Measurements from ENCODE around the gene CDK12.
A peak's percentile ranks its signal among the peaks of the same experiment; 100 is the strongest.
"Not testable (repeated sequence)": the region's sequence is repeated elsewhere in the genome, so short reads cannot be mapped to it uniquely, and the experiment has no call there.

The CDK12 gene

GRCh38 chr17:39473310-39473709 is 12.0 kb downstream of the CDK12 start:
- no peak for DNase-seq (ENCODE audit: low read depth in 1 of 2, low spot score in 1 of 2)
- in situ Hi-C loops (cut with HindIII; ENCODE audit: low pct_unique_long_range_greater_than_20kb, low sequenced_read_pairs): no loop called here
- no peak for TF ChIP-seq JUND (IDR thresholded peaks at IDR 0.05; ENCODE audit: low read depth)

GRCh38 chr17:39479631-39480030 is 18.3 kb downstream of the CDK12 start:
- DNase-seq (ENCODE audit: low read depth in 1 of 2, low spot score in 1 of 2); in situ Hi-C loops (cut with HindIII; ENCODE audit: low pct_unique_long_range_greater_than_20kb, low sequenced_read_pairs): not testable (repeated sequence)

GRCh38 chr17:39483506-39483905 is 22.2 kb downstream of the CDK12 start:
- in situ Hi-C loops (cut with HindIII; ENCODE audit: low pct_unique_long_range_greater_than_20kb, low sequenced_read_pairs): no loop called here
- no peak for TF ChIP-seq JUND (IDR thresholded peaks at IDR 0.05; ENCODE audit: low read depth)
- DNase-seq (ENCODE audit: low read depth in 1 of 2, low spot score in 1 of 2): no peak

- no peak for TF ChIP-seq JUND (IDR thresholded peaks at IDR 0.05; ENCODE audit: low read depth)
- no peak for DNase-seq (ENCODE audit: low read depth in 1 of 2, low spot score in 1 of 2)
- in situ Hi-C loops (cut with HindIII; ENCODE audit: low pct_unique_long_range_greater_than_20kb, low sequenced_read_pairs): no loop called here
These were observed 22.9 kb downstream of the CDK12 start for GRCh38 chr17:39484178-39484577.

- TF ChIP-seq JUND (IDR thresholded peaks at IDR 0.05; ENCODE audit: low read depth): no peak
- peak in 1 of 2 experiments; percentile 74 for DNase-seq (ENCODE audit: low read depth in 1 of 2, low spot score in 1 of 2)
These were observed 24.3 kb downstream of the CDK12 start for GRCh38 chr17:39485555-39485954.

DNA sequence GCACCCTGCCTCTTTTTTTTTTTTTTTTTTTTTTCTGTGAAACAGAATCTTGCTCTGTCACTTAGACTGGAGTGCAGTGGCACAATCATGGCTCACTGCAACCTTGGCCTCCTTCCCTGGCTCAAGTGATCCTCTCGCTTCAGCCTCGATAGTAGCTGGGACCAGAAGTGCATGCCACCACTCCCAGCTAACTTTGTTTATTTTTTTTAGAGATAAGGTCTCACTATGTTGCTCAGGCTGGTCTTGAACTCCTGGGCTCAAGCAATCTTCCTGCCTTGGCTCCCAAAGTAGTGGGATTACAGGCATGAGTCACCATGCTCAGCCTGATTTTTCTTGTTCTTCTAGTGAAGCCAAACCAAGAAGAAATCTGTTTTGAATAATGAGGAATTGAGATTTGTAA is 25.0 kb downstream of the CDK12 start:
- in situ Hi-C loops (cut with HindIII; ENCODE audit: low pct_unique_long_range_greater_than_20kb, low sequenced_read_pairs): no loop called here
- DNase-seq (ENCODE audit: low read depth in 1 of 2, low spot score in 1 of 2): no peak
- TF ChIP-seq JUND (IDR thresholded peaks at IDR 0.05; ENCODE audit: low read depth): no peak

More at GRCh38 chr17:39485555-39485954, 24.3 kb downstream of the CDK12 start:
- in situ Hi-C loops (cut with HindIII; ENCODE audit: low pct_unique_long_range_greater_than_20kb, low sequenced_read_pairs): no loop called here

GRCh38 chr17:39487490-39487889 is 26.2 kb downstream of the CDK12 start:
- DNase-seq (ENCODE audit: low read depth in 1 of 2, low spot score in 1 of 2); in situ Hi-C loops (cut with HindIII; ENCODE audit: low pct_unique_long_range_greater_than_20kb, low sequenced_read_pairs): not testable (repeated sequence)

GRCh38 chr17:39487946-39488345 is 26.7 kb downstream of the CDK12 start:
- no peak for TF ChIP-seq JUND (IDR thresholded peaks at IDR 0.05; ENCODE audit: low read depth)
- in situ Hi-C loops (cut with HindIII; ENCODE audit: low pct_unique_long_range_greater_than_20kb, low sequenced_read_pairs): no loop called here
- no peak for DNase-seq (ENCODE audit: low read depth in 1 of 2, low spot score in 1 of 2)

GRCh38 chr17:39496921-39497320 is 35.6 kb downstream of the CDK12 start:
- DNase-seq (ENCODE audit: low read depth in 1 of 2, low spot score in 1 of 2); in situ Hi-C loops (cut with HindIII; ENCODE audit: low pct_unique_long_range_greater_than_20kb, low sequenced_read_pairs): not testable (repeated sequence)

GRCh38 chr17:39507511-39507910 is 46.2 kb downstream of the CDK12 start:
- TF ChIP-seq JUND (IDR thresholded peaks at IDR 0.05; ENCODE audit: low read depth): no peak
- DNase-seq (ENCODE audit: low read depth in 1 of 2, low spot score in 1 of 2): no peak
- in situ Hi-C loops (cut with HindIII; ENCODE audit: low pct_unique_long_range_greater_than_20kb, low sequenced_read_pairs): no loop called here

- DNase-seq (ENCODE audit: low read depth in 1 of 2, low spot score in 1 of 2): no peak
- TF ChIP-seq JUND (IDR thresholded peaks at IDR 0.05; ENCODE audit: low read depth): no peak
- in situ Hi-C loops (cut with HindIII; ENCODE audit: low pct_unique_long_range_greater_than_20kb, low sequenced_read_pairs): no loop called here
These were observed 47.7 kb downstream of the CDK12 start for GRCh38 chr17:39508987-39509386.

DNA sequence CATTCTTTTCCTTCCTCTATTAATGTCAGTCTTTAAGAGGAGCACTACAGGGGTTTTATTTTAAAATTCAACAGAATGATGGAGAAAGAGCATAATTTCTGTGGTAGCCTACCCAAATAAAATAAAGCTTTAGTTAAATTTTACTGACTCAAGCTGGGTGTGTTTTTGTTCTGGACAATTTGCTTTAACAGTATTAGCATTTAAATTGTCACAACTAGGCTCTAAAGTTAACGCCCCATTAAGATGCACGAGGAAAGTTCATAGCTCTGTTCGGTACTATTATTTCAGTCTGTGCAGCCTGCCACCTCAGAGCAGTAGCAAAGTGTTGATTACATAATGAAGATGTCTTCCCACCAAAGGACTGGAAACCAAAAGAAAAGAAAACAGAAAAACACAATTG is 52.0 kb downstream of the CDK12 start:
- in situ Hi-C loops (cut with HindIII; ENCODE audit: low pct_unique_long_range_greater_than_20kb, low sequenced_read_pairs): no loop called here
- TF ChIP-seq JUND (IDR thresholded peaks at IDR 0.05; ENCODE audit: low read depth): no peak
- DNase-seq (ENCODE audit: low read depth in 1 of 2, low spot score in 1 of 2): no peak

- TF ChIP-seq JUND (IDR thresholded peaks at IDR 0.05; ENCODE audit: low read depth): no peak
- in situ Hi-C loops (cut with HindIII; ENCODE audit: low pct_unique_long_range_greater_than_20kb, low sequenced_read_pairs): no loop called here
- DNase-seq (ENCODE audit: low read depth in 1 of 2, low spot score in 1 of 2): no peak
These were observed 52.6 kb downstream of the CDK12 start for GRCh38 chr17:39513915-39514314.

DNA sequence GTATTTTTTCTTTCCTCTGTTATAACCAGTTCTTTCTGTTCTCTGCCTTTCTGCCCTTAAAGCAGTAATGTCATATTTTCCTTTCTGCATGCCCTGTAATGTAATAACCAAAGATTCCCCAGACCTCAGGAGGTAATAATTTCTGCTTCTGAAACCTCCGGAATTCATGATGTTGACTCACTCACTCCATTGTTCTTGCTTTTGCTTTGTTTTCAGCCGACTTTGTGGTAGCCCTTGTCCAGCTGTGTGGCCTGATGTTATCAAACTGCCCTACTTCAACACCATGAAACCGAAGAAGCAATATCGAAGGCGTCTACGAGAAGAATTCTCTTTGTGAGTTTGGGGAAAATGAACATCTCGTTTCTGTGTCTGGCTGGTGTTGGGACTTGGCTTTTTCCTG is 55.9 kb downstream of the CDK12 start:
- no peak for DNase-seq (ENCODE audit: low read depth in 1 of 2, low spot score in 1 of 2)
- TF ChIP-seq JUND (IDR thresholded peaks at IDR 0.05; ENCODE audit: low read depth): no peak
- in situ Hi-C loops (cut with HindIII; ENCODE audit: low pct_unique_long_range_greater_than_20kb, low sequenced_read_pairs): no loop called here
